T-helper 2 cell (primary cell): ENCODE results near the gene DGCR2.

ENCODE experiments used
- DNase-seq, 5 experiments: peaks; one replicate each; pipeline versions ENCODE4 v3.0.0 to v3.0.0-alpha.2; 2012 to 2022

DGCR2 gene

GRCh38 chr22:19146215-19146968 lies 24.2 kb upstream of the DGCR2 start:
- DNase-seq, result peak in 1 of 5 experiments; percentile 19

DNA sequence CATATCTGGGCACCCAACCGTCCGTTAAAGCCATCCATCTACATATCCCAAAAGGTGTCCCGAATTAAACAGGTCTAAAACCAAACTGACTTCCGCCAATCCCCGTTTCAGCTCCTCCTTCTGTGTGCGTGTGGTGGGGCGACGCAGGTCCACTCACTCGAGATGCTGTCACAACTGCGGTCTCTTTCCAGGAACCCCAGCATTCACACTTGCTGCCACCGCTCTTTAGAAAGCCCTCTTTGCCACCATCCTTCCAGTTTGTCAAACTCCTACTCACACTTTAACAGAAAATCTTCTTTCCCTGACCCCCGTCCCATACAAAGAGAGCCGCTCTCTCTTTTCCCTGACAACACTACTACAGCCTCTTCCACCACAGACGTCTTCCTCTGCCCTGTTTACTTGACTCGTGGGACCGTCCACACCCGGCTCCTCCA lies 21.8 kb upstream of the DGCR2 start:
- peak in 2 of 5 experiments; percentile 28 to 78 for DNase-seq

- DNase-seq, result no peak
Observed at GRCh38 chr22:19143212-19143611, 21.0 kb upstream of the DGCR2 start.

DNA sequence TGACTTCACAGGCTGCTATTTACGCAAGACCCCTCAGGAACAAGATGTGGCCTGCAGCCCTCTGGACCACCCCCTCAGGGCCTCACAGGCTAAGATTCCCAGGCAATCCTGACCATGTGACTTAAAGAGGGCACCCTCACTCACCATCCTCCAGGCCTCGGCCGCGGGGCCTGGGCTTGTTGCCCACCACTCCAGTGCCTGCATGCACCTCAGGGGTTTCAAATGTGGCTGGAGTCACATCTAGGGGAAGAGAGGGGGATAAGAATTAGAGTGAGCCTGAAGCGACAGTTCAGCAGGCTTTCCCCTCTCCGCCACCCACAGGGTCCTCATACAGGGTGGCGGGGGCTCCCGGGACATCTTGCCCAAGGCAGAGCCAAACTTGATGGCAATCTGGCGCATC lies 20.2 kb upstream of the DGCR2 start:
- DNase-seq, result no peak

DNA sequence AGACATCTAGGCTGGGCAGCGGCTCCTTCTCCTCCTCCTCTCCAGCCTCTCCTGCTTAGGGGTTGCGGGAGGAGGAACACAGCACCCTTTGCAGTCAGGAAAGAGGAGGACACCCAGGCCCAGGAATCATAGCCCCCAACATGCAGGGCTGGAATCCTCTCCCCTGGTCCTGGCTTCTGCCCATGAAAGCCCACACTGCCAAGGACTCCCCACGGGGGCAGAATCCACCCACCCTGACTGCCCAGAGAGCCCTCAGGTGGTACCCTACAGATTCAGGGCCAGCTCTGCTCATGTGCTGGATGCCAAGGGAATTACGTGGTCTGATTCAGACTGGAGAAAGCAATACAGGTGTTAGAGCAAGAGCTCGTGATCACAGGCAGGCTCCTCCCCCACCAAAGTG lies 17.8 kb upstream of the DGCR2 start:
- no peak for DNase-seq

GRCh38 chr22:19139001-19139356 lies 16.8 kb upstream of the DGCR2 start:
- DNase-seq, result no peak

DNA sequence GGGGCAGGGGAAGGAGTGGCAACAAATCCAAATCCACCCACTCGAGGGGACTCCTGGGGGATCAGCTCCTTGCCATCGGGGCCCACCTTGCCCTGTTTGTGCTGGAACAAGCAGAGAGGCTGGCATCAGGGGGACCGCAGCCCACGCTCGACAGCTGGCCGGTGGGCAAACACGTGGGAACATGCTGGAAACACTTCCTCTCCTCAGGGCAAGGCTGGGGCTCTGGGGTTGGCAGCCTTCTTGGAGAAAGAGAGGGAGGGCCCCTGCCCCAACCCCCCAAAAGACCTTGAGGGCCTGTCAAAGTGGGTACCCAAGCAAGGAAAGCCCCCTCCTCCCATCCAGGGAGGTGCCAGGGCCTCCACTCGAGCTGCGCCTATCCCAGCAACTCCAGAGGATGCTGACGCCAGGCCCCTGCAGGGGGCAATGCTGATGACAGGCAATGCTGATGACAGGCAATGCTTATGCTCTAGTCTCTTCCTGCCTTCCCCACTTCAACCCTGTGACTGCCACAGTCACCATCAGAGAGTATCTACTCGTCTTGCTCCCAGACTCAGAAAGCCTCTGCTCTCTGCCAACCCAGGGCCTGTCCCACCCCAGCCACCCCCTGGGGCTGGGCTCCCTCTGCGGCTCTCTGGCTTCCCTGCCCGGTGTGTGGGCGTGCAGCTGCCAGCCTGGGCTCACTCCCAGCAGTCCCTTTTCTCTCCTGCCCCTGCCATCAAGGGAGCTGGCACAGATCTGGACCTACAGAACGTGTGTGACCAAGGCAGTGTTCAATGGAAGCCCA lies 16.2 kb upstream of the DGCR2 start:
- DNase-seq, result no peak

GRCh38 chr22:19137384-19138216 lies 15.4 kb upstream of the DGCR2 start:
- no peak for DNase-seq

GRCh38 chr22:19136915-19137314 lies 14.7 kb upstream of the DGCR2 start:
- no peak for DNase-seq

- DNase-seq, result no peak
Observed at GRCh38 chr22:19134874-19135273, 12.7 kb upstream of the DGCR2 start.

DNA sequence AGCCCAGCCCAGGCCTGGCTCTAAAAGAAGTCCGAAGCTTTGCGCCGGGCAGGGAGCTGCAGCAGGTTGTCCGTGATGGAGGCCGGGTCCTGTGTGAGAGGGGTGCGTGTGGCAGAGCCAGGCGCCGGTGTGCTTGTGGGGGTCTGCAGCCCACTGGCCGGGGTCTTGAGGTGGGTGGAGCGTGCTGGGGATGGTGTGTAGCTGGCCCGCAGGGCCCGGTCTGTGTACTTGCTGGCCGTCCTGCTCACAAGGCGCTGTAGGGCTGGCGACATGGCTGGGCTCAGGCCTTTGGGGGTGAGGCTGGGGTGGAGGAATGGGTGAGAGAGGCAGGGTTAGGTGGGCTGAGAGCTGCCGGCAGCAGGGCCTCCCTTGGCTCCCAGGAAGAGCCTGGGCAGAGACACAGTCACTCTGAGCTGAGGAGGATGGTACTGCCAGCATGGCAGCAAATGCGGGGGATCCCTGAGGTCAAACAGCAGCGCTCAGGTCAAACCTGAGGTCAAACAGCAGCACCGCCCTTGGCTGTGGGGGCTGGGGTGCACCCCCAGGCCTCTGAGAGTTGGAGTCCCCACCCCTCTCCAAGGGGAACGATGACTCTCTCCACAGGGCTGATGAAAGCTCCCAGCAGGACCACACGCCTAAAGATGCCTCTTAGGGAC lies 12.1 kb upstream of the DGCR2 start:
- DNase-seq, result no peak

DNA sequence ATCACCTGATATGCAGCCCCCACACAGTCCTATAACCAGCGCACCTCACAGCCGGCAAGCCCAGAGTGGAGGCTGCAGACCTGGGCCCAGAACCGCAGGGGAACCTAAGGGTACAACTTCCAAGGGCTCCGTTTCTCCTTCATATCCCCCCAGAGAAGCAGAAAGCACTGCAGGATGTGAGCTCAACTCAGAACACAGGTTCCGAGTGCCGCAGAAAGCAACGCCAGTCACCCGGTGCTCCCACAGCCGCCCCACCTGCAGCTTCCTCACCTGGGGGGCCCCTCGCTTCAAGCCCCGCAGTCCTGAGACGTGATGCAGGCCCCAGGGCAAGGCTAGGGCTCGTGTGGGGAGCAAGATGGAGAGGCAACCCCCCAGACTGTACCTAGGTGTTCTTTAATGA lies 11.3 kb upstream of the DGCR2 start:
- no peak for DNase-seq

DNA sequence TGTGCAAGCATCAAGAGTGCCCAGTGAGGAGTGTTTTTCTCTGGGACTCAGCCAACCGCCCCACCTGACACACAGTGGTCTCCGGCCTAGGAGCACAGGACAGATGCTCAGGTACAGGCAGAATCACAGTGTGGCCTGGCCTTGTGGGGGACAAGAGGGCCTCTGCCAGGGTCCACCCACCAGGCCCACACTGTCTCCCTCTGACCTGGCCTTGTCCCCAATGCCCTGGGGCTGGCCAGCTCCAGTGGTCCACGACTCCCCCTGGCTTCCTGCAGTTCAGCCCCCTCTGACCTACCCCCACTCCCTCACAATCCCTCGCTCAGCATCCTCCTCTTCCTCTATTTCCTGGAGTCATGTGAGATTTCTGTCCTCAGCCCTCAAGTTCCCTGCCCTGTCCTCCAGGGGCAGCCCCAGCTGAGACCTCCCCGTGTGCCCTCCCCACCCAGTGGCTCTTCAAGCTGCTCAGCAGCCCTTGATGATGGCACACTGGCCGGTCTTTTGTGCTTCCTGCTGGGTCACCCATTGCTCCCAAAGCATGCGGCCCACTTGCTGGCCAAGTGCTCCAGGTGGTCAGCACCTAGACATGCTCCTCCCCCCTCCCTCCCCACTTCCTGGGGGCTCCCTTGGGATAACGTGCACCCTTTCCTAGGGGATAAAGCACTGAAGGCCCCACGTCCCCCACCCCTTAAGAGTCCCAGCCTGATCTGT lies 10.6 kb upstream of the DGCR2 start:
- no peak for DNase-seq

- DNase-seq, result no peak
Observed at GRCh38 chr22:19132153-19132552, 9.9 kb upstream of the DGCR2 start.

- no peak for DNase-seq
Observed at GRCh38 chr22:19131685-19132015, 9.4 kb upstream of the DGCR2 start.

DNA sequence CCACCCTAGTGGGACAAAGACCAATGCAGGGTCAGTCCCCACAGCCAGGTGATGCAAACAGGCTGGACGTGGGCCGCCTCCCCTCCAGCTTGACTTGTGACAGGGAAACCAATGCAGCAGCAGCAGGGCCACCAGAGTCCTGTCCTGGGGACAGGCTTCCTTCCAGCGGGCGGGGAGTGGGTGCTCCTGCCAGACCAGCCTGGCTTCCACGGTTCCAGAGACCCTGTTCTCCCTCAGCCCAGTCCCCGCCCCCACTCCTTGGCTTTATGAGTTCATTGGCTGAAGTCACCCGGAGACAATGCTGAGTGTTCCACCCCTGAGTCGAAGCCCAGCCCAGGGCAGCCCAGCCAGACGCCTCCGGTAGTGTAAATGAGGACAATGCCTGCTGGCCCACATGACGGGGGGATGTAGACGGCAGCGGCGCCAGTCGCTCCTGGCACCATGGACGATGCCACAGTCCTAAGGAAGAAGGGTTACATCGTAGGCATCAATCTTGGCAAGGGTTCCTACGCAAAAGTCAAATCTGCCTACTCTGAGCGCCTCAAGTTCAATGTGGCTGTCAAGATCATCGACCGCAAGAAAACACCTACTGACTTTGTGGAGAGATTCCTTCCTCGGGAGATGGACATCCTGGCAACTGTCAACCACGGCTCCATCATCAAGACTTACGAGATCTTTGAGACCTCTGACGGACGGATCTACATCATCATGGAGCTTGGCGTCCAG lies 8.9 kb upstream of the DGCR2 start, which contains the start of gene TSSK2:
Gene TSSK2, plus strand, starts transcription at position 350 of the 726 bp plus-strand sequence. Its CDS starts 92 bp downstream, at position 442.
- DNase-seq, result no peak

GRCh38 chr22:19129871-19130270 lies 7.7 kb upstream of the DGCR2 start:
- DNase-seq, result no peak

DNA sequence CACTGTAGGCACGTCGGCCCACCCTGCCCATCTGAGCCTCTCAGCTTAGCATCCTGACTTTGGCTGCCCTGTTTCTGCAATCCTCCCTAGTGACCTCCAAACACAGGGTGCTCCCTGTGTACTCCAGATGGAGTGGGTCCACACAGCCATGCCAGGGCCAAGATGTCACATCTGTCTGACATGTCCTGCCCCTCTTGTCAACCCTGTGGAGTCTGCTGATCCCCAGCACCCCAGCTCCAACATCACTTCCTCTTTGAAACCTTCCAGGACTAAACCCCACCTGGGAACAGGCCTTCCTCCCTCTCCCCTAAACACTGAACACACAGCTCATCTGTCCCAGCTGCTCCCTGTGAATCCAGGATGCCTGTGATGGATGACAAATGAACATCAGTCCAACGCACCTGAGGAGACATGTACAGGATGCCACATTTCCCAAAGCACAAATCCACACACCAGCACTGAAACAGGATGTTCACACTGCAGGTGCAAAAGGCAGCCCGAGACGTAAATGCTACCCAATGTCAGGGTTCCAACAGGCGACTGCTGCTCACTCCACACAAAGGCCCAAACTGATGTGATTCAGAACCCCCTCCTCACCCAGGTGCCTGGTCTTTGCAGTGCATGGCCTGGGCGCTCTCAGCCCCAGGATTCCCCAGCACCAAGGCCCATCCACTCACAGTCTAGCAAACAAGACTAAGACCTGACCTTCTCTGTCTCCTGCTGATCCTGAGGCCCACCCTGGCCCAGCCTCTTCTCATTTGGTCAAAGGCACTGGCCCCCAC lies 6.9 kb upstream of the DGCR2 start:
- DNase-seq, result no peak

GRCh38 chr22:19128009-19128401 lies 5.8 kb upstream of the DGCR2 start:
- DNase-seq, result no peak

DNA sequence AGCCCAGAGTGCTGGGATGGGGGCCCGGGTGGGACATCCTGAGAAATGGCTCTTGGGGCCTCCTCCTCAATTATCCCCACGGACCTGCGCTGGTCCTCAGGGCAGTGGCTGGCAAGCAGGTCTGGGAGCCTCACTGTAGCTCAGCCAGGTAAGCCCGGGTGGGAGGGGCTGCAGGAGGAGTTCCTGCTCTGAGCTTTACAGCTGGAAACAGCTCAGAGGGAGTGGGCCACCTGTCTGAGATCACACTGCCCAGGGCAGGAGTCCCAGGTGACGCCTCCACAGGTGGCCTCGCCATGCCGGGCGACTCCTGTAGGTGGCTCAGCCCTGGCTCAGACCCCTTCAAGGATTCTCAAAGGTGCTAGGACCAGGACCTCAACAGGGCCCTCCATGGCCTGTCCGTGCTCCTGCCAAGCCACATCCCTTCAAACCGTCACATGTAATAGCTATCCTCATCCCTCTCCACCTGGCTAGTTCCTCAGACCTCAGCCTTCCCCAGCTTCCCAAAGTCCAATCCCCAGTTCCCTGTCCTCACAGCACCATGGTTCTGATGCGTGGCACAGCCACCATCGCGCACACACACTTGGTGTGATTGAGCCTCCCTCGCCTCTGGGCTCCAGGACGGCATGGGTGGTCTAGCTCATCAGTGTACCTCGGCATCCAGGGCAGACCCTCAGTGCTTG lies 5.3 kb upstream of the DGCR2 start:
- no peak for DNase-seq
